Embryonic facial prominence (tissue), 1 donor: ENCODE results near the gene PLCXD3.
"Not testable (repeated sequence)": the region's sequence is repeated elsewhere in the genome, so short reads cannot be mapped to it uniquely, and the experiment has no call there.

ENCODE experiments used
- DNase-seq: peaks from one replicate; pipeline ENCODE4 v3.0.0-alpha.2; 2016; ENCODE audit errors: extremely low spot score

PLCXD3 gene

DNA sequence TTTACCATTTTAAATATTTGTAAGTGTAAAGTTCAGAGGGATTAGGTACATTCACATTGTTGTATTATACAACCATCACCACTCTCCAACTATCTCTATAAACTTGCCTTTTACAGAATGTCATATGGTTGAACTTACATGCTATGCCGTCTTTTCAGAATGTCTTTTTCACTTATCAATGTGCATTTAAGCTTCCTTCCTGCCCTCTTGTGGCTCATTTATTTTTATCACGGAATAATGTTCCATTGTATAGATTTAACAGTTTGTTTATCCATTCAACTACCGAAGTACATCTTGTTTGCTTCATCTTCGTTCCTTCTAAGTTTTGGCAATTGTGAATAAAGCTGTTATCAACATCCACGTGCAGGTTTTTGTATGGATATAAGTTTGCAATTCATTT is 163.8 kb downstream of the PLCXD3 start:
- DNase-seq = no peak

- DNase-seq = no peak
These were observed 165.1 kb downstream of the PLCXD3 start for GRCh38 chr5:41345295-41345694.

DNA sequence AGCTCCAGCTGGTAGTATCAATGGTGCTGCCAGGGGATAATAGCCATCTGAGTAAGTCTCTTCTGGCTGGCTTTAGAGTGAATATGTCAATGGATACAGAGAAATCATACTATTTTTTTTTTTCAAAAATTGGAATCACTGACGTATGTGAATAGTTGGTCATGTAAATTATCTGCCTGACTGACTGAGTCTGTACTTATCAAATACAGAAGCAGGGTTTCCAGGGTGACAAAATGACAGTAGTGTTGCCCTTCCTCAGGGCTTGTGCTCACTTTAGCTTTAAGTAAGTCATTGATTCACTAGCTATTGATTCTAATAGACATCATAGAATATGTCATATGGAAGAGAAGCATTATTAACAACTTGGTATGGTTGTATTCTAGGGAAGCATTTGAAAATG is 171.1 kb downstream of the PLCXD3 start:
- no peak for DNase-seq

GRCh38 chr5:41338136-41338675 is 172.2 kb downstream of the PLCXD3 start:
- DNase-seq = no peak

GRCh38 chr5:41337724-41338123 is 172.7 kb downstream of the PLCXD3 start:
- no peak for DNase-seq

GRCh38 chr5:41337216-41337615 is 173.2 kb downstream of the PLCXD3 start:
- DNase-seq = no peak

- DNase-seq = no peak
These were observed 173.9 kb downstream of the PLCXD3 start for GRCh38 chr5:41336471-41336870.

- no peak for DNase-seq
These were observed 174.7 kb downstream of the PLCXD3 start for GRCh38 chr5:41335596-41336181.

- DNase-seq = no peak
These were observed 175.6 kb downstream of the PLCXD3 start for GRCh38 chr5:41334758-41335157.

DNA sequence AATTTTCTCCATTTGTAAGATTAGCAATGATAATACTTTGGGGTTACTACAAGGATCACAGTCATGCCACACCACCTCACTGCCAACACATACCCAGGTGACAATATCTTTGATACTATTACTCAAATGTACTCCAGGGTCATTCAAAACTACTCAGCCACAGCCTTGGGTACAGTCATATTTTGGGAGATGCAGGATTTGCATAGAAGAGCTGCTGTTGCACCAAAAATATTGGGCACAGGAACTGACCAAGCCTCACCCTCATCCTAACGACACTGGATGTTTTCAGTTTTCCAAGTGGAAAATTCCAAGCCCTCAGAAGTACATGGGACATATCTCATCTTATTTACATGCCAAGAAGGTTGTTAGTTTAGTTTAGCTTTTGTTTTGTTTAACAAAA is 176.2 kb downstream of the PLCXD3 start:
- DNase-seq = no peak

DNA sequence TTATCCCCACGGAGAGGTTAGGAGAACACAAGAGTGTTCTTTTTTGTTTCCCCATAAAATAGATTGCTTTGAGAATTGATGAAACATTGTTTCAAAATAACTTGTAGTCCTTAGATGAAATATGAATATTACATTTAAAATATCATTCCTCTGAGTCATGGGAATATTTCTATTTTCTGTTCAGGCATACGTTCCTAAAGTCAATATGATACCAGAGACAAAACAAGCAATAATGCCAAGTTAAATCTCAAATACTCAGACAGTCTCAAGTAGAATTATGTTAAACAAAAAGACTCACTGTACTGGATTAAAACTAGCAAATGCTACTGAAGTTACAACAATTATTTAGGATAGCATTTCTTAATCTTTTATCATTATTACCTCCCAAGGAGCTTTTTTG is 185.3 kb downstream of the PLCXD3 start:
- no peak for DNase-seq

- not testable (repeated sequence) for DNase-seq
These were observed 187.6 kb downstream of the PLCXD3 start for GRCh38 chr5:41322826-41323225.

DNA sequence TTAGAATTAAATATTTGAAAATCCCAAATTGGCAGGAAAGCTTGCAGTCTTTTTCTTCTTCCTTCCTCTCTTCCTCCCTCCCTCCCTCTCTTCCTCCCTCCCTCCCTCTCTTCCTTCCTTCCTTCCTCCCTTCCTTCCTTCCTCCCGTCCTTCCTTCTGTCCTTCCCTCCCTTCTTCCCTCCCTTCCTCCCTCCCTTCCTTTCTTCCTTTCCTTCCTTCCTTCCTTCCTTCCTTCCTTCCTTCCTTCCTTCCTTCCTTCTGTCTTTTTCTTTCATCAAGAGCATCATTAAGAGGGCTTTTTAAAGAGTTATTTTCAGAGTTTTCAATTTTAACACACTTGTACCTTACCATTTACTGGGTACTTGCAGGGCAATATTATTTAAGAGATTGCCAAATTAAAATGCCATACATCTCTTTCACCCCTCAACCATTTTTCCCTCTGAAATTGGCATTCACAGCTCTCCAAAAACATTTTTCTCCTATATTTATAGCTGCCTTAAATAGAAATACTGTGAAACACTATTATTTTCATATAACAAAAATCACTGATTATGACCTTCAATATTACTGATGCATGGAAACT is 197.8 kb downstream of the PLCXD3 start:
- DNase-seq = no peak

- no peak for DNase-seq
These were observed 198.3 kb downstream of the PLCXD3 start for GRCh38 chr5:41312066-41312465.

- DNase-seq = no peak
These were observed 201.1 kb downstream of the PLCXD3 start for GRCh38 chr5:41309275-41309674.

GRCh38 chr5:41306005-41306404 is 204.4 kb downstream of the PLCXD3 start:
- no peak for DNase-seq

- no peak for DNase-seq
These were observed 205.3 kb downstream of the PLCXD3 start for GRCh38 chr5:41305056-41305455.

- DNase-seq = no peak
These were observed 214.3 kb downstream of the PLCXD3 start for GRCh38 chr5:41296066-41296465.

- no peak for DNase-seq
These were observed 219.1 kb downstream of the PLCXD3 start for GRCh38 chr5:41291323-41291722.

- no peak for DNase-seq
These were observed 219.6 kb downstream of the PLCXD3 start for GRCh38 chr5:41290810-41291209.

GRCh38 chr5:41289970-41290464 is 220.4 kb downstream of the PLCXD3 start:
- no peak for DNase-seq

DNA sequence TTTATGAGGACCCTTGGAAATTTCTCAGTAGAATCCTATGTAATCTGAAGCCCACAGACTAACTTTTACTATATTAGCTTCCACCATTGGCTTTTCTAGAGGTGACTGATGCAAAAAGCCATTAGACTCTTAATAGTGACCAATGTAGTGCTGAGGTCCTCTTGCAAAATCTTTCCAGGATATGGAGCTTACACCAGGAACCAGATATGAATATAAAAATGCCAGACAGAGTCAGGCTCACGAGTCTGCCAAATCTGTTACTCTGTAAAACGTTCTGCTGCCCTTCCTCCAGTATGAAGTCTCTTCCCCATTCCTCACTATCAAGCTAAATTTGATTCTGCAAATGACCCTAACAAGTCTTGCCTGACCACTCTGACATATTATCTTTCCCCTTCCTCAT is 223.7 kb downstream of the PLCXD3 start:
- DNase-seq = no peak

DNA sequence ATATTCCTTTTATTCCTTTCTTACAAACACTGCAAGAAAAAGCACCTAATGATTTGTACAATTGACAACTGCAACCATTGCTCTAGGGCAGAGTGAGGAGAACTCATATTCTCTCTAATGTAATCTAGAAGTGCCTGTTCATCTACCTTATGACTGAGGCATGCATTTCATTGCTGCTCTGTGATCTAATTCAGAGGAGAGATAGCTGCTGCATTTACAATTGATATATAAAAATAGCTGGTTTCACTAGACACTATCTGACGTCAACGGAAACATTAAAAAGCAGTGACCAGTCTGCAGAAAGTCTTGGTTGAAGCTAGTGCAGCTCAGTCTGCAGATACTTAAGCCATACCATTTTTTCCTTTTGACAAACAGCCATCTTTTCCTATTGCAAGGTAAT is 224.2 kb downstream of the PLCXD3 start:
- no peak for DNase-seq

DNA sequence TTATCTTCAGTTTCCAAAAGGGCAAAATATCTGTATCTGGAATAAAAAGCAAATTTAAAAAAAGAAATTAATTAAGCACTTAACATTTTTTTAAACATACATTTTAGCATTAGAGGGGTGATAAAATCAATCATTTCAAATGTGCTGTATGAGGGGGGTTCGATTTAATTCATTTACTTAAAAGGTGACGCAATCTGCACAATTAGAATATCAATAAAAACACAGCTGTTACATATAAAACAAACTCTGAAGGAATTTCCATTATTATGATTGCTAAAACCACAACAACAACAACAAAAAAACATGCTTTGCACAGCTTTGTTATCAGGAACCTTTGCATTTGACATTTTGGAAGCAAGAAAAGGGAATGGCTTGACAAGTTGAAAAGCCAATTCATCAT is 225.5 kb downstream of the PLCXD3 start:
- no peak for DNase-seq
